ENCODE data around the gene MYH10.

DNA sequence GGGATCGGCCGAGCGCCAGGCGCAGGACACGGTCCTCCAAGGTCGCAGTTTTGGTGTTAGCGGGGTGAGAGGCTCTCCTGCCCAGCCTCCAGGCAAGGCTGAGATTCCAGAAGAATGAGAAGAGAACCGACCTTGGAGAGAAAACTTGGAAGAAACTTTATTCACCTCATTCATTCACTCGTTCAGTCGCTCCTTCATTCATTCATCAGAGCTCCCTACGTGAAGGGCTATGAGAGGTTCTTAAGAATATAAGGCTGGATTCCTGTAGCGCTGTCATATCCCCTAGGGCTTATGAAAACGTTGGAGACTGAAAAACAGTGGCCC lies 991 bp upstream of the MYH10 start:
- TF ChIP-seq POLR2A (IDR thresholded peaks at IDR 0.05) (no peak), POLR2AphosphoS5 (IDR thresholded peaks at IDR 0.05) (no peak)
- TF ChIP-seq, protein P1, sequence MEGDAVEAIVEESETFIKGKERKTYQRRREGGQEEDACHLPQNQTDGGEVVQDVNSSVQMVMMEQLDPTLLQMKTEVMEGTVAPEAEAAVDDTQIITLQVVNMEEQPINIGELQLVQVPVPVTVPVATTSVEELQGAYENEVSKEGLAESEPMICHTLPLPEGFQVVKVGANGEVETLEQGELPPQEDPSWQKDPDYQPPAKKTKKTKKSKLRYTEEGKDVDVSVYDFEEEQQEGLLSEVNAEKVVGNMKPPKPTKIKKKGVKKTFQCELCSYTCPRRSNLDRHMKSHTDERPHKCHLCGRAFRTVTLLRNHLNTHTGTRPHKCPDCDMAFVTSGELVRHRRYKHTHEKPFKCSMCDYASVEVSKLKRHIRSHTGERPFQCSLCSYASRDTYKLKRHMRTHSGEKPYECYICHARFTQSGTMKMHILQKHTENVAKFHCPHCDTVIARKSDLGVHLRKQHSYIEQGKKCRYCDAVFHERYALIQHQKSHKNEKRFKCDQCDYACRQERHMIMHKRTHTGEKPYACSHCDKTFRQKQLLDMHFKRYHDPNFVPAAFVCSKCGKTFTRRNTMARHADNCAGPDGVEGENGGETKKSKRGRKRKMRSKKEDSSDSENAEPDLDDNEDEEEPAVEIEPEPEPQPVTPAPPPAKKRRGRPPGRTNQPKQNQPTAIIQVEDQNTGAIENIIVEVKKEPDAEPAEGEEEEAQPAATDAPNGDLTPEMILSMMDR (IDR thresholded peaks at IDR 0.05) = no peak
